HUES64 (cell line): Measurements from ENCODE around the gene PIEZO2.

Experiments used
- H3K27ac ChIP-seq: 2 replicates; pipeline ENCODE4 v1.7.0; 2013; ENCODE audit warnings: low read depth, low read length, inconsistent platforms
- H3K27me3 ChIP-seq: 2 replicates; pipeline ENCODE4 v1.6.1; 2013; ENCODE audit warnings: mild to moderate bottlenecking, low read length; ENCODE audit not compliant: insufficient read depth
- H3K36me3 ChIP-seq: 2 replicates; pipeline ENCODE4 v1.6.1; 2013; ENCODE audit warnings: mild to moderate bottlenecking, low read length; ENCODE audit not compliant: insufficient read depth
- H3K4me1 ChIP-seq: 2 replicates; pipeline ENCODE4 v1.6.1; 2013; ENCODE audit warnings: mild to moderate bottlenecking, low read length, moderate library complexity; ENCODE audit not compliant: insufficient read depth
- H3K4me3 ChIP-seq: 2 replicates; pipeline ENCODE4 v1.5.1; 2013; ENCODE audit warnings: mild to moderate bottlenecking, low read length, moderate library complexity
- H3K9ac ChIP-seq: 2 replicates; pipeline ENCODE4 v1.6.1; 2013; ENCODE audit warnings: mild to moderate bottlenecking, low read depth, low read length
- H3K9me3 ChIP-seq: 2 replicates; pipeline ENCODE4 v1.6.1; 2013; ENCODE audit warnings: low read depth, low read length; ENCODE audit not compliant: insufficient read depth
- WGBS: fragments of 150-250, 120-280 bp; methylation state at CpG from one replicate; pipeline ENCODE4 v1.1.7; 2013; ENCODE audit warnings: missing lambda C conversion rate; 5-methylcytosine and 5-hydroxymethylcytosine counted together

PIEZO2 gene

DNA sequence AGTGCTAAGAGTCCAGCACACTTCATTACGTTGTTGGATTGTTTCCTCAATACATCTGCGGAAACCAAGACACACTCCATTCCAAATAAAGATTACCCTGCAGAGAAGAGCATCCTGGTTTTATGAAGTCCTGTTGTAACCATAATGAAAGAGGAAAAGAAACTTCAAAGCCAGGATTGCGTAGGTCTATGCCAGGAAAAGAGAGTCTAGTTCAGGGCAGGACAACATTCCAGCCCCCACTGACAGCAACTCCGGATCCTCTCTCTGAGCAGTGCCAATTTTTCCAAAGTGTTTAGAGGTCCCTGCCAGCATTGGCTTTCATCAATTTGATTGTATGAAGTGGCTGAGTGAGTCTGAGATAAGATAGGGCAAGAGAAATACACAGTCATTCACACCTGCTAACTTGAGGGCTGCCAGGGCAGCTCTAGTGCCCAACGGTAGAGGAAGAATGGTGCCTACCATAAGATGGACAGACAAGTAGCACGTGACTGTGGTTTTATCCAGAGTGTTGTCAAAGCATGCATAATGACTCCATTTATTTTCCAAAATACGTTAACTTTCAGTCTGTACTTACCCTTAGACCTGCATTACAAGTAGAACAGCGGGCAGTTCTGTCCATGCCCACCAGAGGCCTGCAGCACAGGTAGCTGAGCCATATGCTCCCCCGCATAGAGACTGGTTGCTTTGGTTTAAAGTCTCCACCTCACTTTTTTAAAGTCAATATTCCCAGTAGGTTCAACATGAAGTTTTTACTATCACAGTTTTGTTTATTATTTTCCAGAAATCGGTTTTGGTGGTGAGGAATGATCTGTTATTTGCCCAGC is 23.7 kb downstream of the PIEZO2 start:
- Histone ChIP-seq H3K27me3 (no peaks in the 10 kb centered on the region), H3K4me3 (no peak overlapping the region), H3K27ac (no peak overlapping the region), H3K4me1 (no peaks in the 10 kb centered on the region), H3K9ac (no peak overlapping the region), H3K36me3 (no peaks in the 10 kb centered on the region), H3K9me3 (no peaks in the 10 kb centered on the region)
- WGBS, result 95% methylated on average over 9 of the region's 10 CpGs

DNA sequence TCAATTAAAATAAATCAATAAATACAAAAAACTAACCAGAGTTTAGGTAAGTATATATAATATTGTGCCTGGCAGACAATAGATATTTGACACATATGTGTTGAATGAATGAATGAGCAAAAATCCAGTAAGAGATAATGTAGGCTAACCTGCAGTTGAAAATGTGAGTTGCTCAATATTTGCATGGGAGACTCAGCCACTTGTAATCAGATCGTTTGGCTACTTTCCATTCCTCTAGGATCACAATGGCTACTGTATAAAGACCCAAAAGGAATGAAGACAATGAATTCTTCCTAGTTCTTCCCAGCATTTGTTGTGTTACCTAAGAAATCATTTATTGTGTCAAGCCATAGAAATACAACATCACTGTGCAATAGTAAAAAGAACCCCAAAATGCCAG is 25.3 kb downstream of the PIEZO2 start:
- Histone ChIP-seq H3K9ac (no peak overlapping the region), H3K27ac (no peak overlapping the region), H3K36me3 (no peaks in the 10 kb centered on the region), H3K4me3 (no peak overlapping the region), H3K4me1 (no peaks in the 10 kb centered on the region), H3K9me3 (no peaks in the 10 kb centered on the region), H3K27me3 (no peaks in the 10 kb centered on the region)
- 77% methylated on average over 1 of the region's 1 CpG for WGBS

DNA sequence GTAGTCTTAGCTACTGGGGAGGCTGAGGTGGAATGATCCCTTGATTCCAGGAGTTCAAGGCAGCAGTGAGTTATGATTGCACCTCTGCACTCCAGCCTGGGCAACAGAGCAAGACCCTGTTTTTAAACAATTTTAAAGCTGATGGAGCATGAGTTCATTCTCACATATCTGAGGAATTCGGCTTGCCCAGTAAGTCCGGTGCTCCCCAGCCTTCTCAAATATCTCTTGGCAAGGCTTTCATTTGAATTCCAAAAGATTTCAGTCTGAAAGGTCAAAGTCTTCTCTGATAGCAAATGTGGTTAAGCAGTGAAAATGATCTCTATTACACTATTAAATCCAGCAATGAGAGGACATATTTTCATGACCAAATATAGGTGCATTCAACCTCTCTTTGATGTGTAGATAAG is 27.9 kb downstream of the PIEZO2 start:
- no peaks in the 10 kb centered on the region for H3K9me3 ChIP-seq
- H3K4me1 ChIP-seq, result no peaks in the 10 kb centered on the region
- H3K36me3 ChIP-seq, result no peaks in the 10 kb centered on the region
- no peak overlapping the region for H3K27ac ChIP-seq
- no peak overlapping the region for H3K9ac ChIP-seq
- H3K27me3 ChIP-seq, result no peaks in the 10 kb centered on the region
- H3K4me3 ChIP-seq, result no peak overlapping the region
- WGBS, result 96% methylated on average over 2 of the region's 2 CpGs

DNA sequence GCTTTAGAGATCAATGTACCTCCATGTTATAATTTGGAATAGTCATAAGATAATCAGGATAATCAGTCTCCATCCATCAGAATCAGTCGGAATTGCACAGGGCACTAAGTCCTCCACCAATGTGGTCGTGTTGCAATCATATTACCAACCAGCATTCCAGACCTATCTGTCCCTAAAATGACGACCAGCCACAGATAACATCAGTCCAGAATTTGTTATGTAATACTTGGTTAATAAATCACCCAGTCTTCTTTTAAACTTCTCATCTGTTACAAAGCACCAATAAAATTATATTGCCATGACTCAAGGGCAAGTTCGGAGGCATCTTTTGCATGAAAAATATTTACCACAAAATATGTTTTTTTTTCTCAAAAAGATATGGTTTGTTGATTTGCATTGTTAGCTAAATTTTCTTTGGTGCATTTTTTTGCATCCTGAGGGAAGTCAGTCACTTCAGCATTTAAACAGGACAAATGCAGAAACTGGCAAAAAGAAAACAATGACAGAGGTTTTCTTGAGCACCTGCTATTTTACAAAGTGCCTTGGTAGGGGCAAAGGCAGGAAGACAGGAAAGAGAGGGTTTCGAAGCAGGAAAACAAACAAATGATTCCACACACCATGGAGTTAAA is 29.3 kb downstream of the PIEZO2 start:
- H3K4me1 ChIP-seq, result no peaks in the 10 kb centered on the region
- H3K9ac ChIP-seq, result no peak overlapping the region
- no peaks in the 10 kb centered on the region for H3K27me3 ChIP-seq
- H3K27ac ChIP-seq, result no peak overlapping the region
- H3K9me3 ChIP-seq, result no peaks in the 10 kb centered on the region
- H3K4me3 ChIP-seq, result no peak overlapping the region
- no peaks in the 10 kb centered on the region for H3K36me3 ChIP-seq
- 93% methylated on average over 4 of the region's 5 CpGs for WGBS

DNA sequence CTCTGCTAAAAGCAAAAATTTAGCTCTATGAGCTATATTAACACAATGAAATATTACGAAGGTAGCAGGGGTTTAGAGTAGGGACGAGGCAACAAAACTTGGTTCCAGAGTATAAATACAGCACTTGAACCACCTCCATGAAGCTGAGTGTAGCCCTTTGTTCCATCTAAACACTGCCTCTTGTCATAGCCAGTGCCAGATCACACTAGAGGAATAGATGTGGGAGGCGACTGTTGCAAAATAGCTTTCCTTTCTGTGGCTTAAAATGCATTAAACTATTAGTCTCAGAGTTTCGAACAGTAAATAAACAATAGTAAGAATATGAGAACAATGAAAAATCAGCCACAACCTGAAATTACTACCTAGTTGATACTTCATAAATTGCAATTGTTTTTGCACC is 29.8 kb downstream of the PIEZO2 start:
- Histone ChIP-seq H3K4me1 (no peaks in the 10 kb centered on the region), H3K4me3 (no peak overlapping the region), H3K9me3 (no peaks in the 10 kb centered on the region), H3K27ac (no peak overlapping the region), H3K9ac (no peak overlapping the region), H3K36me3 (no peaks in the 10 kb centered on the region), H3K27me3 (no peaks in the 10 kb centered on the region)
- WGBS, result 100% methylated on average over 3 of the region's 4 CpGs

DNA sequence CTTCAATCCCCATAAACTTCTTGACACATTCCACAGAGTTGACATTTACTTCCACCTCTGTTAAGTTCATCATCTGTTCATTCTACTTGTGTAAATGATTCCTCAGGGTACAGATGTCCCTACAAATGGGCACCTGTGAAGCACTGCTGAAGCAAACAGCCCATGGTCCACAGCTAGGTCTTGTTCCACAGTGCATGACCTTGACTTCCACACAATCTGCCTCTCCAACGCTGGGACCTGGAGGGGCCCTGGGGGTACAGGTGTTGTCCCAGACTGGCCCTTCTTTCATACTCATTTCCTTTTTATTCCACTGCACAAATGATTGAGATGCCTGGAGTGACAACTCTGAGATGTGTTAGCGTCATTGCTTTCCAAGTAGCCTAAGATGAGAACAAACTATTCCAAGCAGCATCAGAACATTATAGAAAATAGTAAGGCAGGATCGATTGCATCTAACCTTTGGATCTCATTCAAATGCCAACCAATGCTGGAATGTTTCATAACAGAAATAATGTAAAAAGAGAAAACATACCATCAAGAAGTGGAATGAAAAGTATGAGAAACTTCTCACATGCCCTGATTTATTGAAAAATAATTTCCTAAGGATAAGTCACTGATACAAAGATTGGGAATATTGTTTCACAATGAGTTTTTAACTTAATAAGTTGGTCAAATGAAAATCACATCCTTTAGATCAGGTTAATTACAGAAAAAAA is 31.2 kb downstream of the PIEZO2 start:
- Histone ChIP-seq H3K9ac (no peak overlapping the region), H3K4me1 (no peaks in the 10 kb centered on the region), H3K4me3 (no peak overlapping the region), H3K9me3 (no peaks in the 10 kb centered on the region), H3K27ac (no peak overlapping the region), H3K36me3 (no peaks in the 10 kb centered on the region), H3K27me3 (no peaks in the 10 kb centered on the region)
- WGBS, result 82% methylated on average over 3 of the region's 3 CpGs

DNA sequence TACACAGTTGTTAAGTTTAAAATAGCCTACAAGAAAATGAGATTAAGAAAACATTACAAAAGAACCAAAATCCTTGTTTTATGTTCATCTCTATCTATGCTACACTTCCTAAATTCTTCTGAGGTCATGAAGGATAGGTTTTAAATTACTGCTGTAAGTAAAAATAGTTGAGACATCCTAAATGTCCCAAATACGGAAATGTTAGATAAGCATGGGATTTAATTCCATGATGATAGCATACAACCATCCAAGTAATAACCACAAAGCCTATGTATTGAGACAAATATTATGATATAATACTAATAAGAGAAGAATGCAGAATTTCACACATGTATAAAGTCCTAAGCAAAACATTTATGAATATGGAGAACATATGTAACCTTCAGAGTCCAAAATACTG is 34.1 kb downstream of the PIEZO2 start:
- Histone ChIP-seq H3K27me3 (no peaks in the 10 kb centered on the region), H3K9me3 (no peaks in the 10 kb centered on the region)
- WGBS, result no CpG with 5 or more reads among the region's 1 CpG

DNA sequence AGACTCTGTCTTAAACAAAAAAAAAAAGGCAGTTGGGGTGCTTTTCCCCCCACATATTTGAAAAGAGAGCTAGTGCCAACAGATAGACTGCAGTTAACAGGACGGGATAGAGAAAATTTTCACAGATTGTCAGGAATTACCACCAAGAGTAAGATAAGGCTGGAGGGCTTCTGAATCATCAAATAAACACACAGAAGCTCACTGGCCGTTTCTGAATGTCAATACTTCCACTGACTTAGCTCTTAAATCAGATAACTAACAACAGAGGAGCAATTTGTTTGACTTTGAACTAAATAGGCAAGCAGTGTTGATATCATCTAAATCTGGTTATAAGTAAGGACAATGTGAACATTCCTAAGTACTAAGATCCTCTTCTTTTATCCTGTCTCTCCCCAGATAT is 34.7 kb downstream of the PIEZO2 start:
- Histone ChIP-seq H3K9me3 (no peaks in the 10 kb centered on the region), H3K4me3 (no peak overlapping the region), H3K27ac (no peak overlapping the region), H3K4me1 (no peaks in the 10 kb centered on the region), H3K36me3 (no peaks in the 10 kb centered on the region), H3K27me3 (no peaks in the 10 kb centered on the region), H3K9ac (no peak overlapping the region)
- 87% methylated on average over 2 of the region's 2 CpGs for WGBS

More for the DNA sequence above, 34.1 kb downstream of the PIEZO2 start:
- Histone ChIP-seq H3K4me1 (no peaks in the 10 kb centered on the region), H3K4me3 (no peak overlapping the region), H3K36me3 (no peaks in the 10 kb centered on the region), H3K9ac (no peak overlapping the region), H3K27ac (no peak overlapping the region)

DNA sequence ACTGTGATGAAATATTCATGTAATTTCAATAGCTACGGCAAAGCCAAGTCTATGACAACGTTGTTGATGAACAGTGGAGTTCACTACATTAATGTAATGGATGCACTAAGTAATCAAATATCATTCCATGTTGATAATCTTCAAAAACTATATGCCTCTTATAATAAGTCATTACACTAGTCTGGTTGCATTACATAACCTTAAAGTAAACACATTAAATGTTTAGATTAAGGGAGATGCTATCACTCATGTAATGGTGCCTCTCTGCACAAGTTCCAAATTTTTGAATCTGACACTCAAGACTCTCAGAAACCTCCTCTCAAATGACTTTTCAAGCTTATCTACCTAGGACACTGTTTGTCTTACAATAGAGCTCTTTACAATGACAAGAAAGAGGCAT is 35.4 kb downstream of the PIEZO2 start:
- no CpG with 5 or more reads among the region's 2 CpGs for WGBS
- H3K9me3 ChIP-seq, result no peaks in the 10 kb centered on the region
- no peaks in the 10 kb centered on the region for H3K4me1 ChIP-seq
- no peak overlapping the region for H3K4me3 ChIP-seq
- no peaks in the 10 kb centered on the region for H3K36me3 ChIP-seq
- H3K27ac ChIP-seq, result no peak overlapping the region
- H3K9ac ChIP-seq, result no peak overlapping the region
- no peaks in the 10 kb centered on the region for H3K27me3 ChIP-seq

DNA sequence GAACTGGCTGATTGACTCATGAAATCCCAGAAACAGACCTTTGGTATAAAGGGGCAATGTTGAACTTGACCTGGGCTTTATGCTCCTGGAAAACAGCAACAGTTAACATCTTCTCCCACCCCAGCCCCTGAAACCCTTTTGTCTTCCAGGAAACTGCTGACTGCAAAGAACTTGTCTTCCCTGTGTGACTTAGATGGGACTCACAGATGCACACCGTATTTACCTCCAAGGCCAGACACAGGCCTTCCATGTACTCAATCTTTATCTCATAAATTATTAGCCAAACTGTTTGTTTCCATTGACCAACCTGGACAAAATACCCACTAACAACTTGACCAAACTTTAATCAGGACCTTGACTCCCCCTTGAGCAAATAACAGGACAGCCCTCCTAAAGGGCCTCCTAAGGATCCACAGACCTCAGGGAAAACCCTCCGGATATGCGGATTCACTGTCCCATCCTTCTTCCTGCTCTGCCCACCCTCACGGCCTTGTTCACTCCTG is 36.3 kb downstream of the PIEZO2 start:
- no peak overlapping the region for H3K27ac ChIP-seq
- H3K9ac ChIP-seq, result no peak overlapping the region
- WGBS, result 88% methylated on average over 4 of the region's 4 CpGs
- no peaks in the 10 kb centered on the region for H3K36me3 ChIP-seq
- no peaks in the 10 kb centered on the region for H3K27me3 ChIP-seq
- H3K9me3 ChIP-seq, result no peaks in the 10 kb centered on the region
- no peaks in the 10 kb centered on the region for H3K4me1 ChIP-seq
- no peak overlapping the region for H3K4me3 ChIP-seq

DNA sequence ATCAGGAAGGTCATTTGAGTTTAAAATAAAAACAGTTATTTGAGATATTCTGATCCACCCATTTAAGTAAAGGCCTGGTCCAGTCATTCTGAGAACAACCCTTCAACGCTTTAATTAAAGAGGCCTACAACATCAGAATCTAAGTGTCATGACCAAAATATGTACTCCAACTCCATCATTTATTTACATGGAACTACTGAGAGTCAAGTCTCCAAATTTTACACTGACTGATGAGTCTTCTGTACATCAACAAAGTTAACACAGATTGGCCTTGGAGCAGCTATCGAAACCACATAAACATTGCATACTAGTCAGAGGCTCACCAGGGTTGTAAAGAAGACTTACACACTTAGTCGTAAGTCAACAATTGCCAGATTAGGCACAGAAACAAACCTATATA is 37.1 kb downstream of the PIEZO2 start:
- no peak overlapping the region for H3K27ac ChIP-seq
- H3K9ac ChIP-seq, result no peak overlapping the region
- 94% methylated on average over 3 of the region's 3 CpGs for WGBS
- H3K4me3 ChIP-seq, result no peak overlapping the region
- H3K9me3 ChIP-seq, result no peaks in the 10 kb centered on the region
- no peaks in the 10 kb centered on the region for H3K36me3 ChIP-seq
- H3K27me3 ChIP-seq, result no peaks in the 10 kb centered on the region
- H3K4me1 ChIP-seq, result no peaks in the 10 kb centered on the region
